Measurements from ENCODE around the gene PARVB.

PARVB gene

DNA sequence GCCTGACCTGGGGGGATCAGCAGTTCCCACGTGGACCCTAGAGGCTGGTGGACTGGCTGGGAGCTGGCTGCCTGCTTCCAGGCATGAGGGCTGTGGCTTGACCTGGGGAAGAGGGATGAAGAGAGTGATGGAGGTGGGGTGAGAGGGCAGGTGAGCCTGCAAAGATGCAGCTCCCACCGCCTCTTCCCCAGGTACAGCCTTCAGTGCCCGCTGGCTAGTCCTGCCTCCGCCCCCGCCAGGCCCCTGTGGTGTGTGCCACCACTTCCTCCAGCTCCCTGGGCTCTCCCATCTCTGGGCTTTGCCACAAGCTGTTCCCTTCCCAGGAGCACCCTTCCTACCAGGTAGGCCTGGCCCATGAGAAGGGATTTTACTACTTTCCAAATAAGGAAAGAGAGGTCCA lies 175.8 kb downstream of the PARVB start:
- no peak for DNase-seq (ENCODE audit: low read depth in 2 of 2)

DNA sequence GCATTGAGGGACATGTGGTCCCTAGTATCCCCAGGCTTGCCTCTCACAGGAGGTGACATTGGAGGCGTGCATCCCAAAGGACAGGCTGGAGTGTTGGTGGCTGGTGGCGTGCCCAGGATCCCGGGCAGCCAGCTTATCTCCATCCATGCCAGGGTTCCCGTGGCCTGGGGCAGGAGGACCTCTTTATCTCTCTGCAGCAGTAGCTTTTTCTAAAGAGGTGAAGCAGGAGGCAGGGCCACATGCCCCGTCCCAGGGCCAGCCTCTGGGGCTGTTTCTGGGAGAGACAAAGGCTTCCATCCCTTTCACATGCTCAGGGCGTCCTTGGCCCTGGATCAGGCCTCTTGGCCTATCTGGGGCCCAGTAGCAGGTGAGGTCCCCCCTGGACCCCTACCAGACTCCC lies 176.3 kb downstream of the PARVB start:
- DNase-seq (ENCODE audit: low read depth in 2 of 2) = no peak

DNA sequence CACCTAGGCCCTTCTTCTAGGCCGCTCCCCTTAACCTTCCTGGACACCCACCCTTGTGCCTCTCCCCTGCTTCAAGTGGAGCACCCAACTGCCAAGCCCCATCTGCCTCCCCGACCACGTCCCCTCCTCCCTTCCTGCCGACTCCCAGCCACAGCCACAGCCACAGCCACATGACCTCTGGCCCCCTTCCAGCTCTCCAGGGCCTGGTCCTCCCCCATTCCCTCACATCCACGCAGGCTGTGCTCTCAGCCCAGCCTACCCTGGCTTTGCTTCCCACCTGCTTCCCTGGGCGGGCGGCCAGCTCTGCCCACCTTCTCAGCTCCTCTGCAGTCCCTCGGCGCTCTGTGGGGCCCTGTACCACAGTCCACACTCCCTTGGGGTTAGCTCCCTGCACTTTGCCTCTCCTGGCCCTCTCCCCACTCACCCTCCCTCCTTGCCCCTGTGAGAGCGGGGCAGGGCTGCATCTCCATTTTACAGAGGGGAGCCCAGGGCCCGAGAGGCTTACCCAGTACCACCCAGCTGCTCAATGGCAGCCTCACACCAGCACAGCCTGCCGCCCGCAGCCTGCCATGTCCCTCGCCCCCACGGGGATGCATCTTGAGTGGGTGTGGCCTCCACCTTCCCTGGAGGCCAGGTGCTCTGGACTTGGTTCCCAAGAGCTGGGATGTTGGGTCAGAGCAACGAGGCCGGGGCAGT lies 176.9 kb downstream of the PARVB start:
- no peak for DNase-seq (ENCODE audit: low read depth in 2 of 2)

DNA sequence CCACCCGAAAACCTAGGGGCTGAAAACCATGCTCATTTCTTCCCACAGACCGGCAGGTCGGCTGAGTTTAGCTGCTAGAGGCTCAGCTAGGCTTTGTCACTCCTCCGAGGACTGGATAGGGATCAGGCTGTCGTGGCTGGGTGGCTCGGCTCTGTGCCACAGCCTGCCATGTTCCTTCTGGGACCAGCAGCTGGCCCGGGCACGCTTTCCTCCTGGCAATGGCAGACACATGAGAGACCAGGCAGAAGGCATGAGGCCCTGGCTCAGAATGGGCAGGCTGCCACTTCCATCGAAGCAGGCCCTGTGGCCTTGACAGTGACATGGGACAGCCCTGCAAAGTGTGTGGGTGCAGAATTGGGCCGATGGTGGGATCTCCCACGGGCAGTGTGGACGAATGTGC lies 177.6 kb downstream of the PARVB start:
- no peak for DNase-seq (ENCODE audit: low read depth in 2 of 2)

DNA sequence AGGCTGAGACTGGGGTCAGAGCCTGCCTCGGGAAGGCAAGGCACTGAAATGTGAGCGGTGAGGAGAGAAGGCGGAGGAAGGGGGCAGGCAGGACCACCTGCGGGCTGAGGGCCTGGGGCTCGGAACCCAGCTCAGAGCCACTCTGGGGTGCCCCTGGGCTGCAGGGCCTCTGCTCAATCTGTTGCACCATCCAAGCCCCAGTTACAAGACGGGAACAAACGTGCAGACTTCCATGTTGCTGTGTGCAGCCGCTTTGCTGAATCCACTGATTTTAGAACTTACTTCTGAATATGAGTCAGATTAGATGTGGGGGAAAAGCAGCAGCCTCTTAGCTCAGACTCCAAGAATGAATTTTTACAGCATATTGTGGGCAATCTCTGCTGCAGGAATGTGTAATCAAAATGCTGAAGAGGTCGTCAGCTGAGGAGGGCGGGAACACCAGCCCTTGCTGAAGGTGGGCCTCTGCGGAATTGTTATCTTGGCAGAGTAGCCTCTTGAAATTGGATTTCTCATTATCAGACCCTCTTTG lies 178.2 kb downstream of the PARVB start:
- no peak for DNase-seq (ENCODE audit: low read depth in 2 of 2)

DNA sequence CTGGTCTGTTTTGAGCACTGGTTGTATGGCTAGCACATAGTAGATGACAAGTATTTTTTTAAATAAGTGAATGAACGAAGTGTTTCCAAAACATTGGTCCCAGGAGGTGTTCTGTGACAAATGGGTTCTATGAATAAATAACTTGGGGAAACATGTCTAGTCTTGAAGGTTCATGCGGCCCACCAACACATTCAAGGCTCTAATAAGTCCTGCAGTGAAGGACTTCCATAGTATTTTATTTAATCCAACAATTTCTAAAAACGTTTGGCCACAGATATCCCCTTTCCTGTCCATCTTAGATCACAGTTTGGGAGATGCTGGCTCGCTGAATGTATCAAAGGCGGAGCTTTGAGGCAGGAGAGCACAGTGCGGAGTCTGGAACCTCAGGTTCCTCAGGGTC lies 179.1 kb downstream of the PARVB start:
- no peak for DNase-seq (ENCODE audit: low read depth in 2 of 2)

DNA sequence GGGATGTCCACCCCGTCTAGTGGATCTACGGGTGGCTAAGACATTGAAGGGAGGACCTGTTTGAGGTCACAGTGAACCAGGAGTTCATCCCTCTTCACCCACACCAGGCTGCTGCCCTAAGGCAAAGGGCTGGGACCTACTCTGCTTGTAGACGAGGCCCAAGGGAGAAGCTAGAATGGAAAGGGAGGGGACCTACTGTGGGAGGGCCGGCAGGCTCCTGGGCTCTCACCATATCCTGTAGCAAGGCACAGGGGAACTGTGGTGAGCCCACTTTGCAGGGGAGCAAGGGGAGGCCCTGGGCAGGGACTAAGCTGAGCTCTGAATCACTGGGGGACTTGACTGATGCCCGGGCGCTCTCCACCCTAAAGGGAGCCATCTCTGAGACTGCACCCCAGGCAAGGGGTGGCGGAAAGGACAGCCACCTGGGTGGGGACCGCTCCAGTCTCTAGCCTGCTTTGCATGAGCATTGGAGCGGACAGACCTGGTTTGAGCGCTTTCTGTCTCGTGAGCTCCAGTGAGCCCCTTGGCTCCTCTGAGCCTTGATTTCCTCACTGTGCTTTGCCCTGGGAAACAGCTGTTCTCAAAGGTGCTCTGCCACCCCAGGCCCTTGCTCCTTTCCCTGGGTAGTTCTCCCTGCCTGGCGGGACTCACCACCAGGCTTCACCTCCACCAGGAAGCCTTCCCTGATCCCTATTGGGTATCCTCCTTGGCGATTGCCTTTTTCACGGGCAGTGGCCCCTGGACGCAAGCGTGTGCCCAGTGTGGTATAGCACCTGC lies 180.8 kb downstream of the PARVB start:
- no peak for DNase-seq (ENCODE audit: low read depth in 2 of 2)

DNA sequence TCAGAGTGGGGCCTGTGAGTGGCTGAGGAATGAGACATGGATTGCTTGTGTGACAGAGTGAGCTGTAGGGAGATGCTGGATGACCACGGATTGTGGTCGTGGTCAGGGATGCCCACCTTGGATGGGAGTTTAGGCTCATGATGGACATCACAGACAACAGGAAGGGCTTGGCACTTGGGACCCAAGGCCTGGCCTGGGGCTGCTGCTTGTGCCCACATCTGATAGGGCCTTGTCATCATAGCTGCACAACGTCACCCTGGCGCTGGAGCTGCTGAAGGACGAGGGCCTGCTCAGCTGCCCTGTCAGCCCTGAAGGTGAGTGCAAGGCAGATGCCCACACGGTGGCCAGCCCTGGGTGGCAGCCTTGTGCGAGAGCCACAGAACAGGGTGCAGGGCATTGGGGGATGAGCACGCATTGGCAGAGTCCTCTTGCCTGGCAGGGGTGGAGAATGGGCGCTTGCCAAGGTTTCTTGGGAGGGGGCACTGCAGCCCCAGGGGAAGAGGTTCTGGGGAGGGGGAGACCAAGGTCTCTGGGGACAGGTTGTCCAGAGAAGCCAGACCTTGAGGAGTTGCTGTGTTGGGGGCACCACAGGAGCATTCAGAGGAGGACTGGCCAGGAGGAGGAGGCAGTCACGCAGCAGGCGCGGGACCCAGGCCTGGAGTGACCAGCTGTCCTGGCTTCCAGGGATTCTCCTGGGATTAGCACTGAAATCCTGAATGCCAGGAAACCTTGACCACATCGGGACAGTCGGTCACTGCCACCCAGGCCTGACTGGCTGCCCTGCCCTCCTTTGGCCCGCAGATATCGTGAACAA lies 181.6 kb downstream of the PARVB start:
- DNase-seq (ENCODE audit: low read depth in 2 of 2) = no peak

DNA sequence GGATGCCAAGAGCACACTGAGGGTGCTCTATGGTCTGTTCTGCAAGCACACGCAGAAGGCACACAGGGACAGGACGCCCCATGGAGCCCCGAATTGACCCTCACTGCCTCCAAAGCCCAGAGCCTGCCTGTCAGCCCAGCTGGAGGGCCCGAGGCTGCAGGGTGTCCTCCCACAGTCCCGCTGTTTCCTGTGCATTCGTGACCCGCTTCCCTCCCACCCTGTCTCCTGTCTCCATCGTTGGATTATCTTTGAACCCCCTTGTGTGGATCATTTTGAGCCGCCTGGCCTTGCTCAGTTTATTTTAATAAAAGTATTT lies 182.2 kb downstream of the PARVB start:
- no peak for DNase-seq (ENCODE audit: low read depth in 2 of 2)

DNA sequence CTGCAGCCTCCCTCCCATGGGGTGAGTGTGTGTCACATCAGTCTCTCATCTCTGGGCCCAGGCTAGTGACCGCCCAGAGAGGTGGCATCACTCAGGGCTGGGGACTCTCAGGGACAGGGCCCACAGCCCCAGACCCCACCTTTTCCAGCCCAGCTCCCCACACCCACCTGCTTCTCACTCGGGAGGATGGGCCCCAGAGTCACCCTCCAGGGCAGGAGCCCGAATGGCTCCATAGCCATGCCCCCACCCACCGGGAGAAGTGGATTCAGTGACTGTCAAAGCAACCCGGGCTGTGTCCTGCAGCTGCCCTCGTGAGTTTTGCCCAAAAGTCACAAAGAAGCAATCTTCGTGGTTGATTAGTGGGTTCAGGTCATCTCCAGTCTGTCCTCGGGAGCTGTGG lies 182.6 kb downstream of the PARVB start:
- no peak for DNase-seq (ENCODE audit: low read depth in 2 of 2)

DNA sequence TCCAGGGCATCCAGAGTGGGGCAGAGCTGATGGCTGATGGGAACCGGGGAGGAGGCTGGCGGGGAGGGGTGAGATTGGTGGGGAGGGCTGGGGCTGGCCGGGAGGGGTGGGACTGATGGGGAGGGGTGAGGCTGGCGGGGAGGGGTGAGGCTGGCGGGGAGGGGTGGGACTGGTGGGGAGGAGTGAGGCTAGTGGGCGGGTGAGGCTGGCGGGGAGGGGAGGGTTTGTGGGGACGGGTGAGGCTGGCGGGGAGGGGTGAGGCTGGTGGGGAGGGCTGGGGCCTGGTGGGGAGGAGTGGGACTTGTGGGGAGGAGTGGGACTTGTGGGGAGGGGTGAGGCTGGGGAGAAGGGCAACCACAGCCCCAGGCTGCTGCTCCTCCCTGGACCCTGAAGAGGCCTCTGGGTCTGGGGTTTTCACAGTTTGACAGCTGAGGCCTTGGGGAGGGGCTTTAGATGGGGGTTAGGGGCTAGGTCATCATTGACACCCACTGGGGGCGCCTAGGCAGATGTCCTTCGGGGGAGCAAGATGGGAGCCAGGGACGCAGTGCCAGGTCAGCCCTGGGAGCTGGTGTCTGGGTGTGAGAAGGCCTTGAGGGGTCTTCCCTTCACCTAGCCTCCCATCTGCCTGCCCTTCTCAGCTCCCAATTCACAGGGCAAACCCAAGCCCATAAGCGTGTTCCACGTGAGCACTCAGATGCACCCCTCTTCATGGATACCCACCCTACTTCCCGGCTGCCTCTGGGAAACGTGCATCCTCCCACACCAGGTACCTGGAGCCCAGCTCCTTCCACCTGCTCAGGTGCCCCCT lies 183.3 kb downstream of the PARVB start:
- no peak for DNase-seq (ENCODE audit: low read depth in 2 of 2)

DNA sequence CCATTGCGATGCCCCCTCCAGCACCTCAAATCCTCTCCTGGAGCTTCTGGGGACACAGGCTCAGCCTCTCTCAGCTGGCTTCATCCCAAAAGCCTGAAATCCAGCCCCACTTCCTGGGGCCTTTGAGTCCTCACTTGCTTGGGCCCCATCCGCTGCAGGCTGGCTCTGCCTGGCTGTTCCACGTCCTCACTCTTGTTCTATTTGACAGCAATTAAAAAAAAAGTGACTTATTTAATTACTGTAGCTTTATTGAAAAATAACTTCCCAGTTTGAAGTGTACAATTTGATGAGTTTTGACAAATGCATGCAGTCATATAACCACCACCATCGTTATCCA lies 183.8 kb downstream of the PARVB start:
- no peak for DNase-seq (ENCODE audit: low read depth in 2 of 2)

DNA sequence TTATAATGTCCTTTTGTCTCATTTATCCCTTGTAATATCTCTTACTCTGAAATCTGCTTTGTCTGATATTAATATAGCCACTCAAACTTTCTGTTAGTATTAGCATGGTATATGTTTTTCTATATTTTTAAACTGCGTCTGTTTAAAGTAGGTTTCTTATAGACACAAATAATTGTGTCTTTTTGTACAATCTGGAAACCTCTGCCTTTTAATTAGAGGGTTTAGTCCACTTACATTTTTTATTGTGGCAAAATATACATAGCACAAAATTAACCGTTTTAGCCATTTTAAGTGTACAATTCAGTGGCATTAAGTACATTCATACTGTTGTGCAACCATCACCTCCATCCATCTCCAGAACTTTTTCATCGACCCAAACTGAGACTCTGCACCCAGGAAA lies 185.2 kb downstream of the PARVB start:
- DNase-seq (ENCODE audit: low read depth in 2 of 2) = no peak

DNA sequence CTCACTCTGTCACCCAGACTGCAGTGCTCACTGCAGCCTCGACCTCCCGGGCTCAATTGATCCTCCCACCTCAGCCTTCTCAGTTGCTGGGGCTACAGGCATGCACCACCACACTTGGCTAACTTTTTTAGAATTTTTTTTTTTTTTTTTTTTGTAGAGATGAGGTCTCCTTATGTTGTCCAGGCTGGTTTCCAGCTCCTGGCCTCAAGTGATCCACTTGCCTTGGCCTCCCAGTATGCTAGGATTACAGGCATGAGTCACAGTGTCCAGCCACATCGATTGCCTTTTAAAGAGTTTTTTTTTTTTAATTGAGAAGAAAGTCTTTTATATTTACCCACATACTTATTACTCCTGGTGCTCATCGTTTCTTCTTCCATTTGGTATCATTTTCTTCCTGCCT lies 186.6 kb downstream of the PARVB start:
- no peak for DNase-seq (ENCODE audit: low read depth in 2 of 2)

DNA sequence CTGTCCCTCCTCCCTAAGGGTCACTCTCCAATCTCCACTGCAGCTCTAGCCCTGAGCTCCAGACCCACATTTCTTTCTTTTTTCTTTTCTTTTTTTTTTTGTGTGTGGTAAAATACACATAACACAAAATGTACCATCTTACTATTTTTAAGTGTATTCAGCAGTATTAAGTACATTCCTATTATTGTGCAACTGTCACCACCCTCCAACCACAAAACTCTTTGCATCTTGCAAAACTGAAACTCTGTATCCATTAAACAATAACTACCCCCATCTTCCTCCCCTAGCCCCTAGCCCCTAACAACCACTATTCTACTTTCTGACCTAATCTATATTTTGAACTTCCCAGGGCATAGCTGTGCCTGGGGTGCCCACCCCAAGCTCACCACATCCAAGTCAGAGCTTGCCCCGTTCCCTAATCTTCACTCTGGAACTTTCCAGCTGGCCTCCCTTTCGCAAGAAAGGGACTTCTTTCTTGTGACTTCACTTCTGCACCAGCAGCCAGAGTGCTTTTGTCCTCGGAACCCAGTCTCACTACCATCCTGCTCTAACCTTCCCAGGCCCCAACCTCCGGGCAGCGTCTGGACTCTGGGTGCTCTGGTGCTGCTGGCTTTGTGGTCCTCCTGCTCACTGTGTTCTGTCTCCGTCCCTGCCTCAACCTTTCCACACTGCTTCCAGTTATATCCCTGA lies 187.3 kb downstream of the PARVB start:
- no peak for DNase-seq (ENCODE audit: low read depth in 2 of 2)

DNA sequence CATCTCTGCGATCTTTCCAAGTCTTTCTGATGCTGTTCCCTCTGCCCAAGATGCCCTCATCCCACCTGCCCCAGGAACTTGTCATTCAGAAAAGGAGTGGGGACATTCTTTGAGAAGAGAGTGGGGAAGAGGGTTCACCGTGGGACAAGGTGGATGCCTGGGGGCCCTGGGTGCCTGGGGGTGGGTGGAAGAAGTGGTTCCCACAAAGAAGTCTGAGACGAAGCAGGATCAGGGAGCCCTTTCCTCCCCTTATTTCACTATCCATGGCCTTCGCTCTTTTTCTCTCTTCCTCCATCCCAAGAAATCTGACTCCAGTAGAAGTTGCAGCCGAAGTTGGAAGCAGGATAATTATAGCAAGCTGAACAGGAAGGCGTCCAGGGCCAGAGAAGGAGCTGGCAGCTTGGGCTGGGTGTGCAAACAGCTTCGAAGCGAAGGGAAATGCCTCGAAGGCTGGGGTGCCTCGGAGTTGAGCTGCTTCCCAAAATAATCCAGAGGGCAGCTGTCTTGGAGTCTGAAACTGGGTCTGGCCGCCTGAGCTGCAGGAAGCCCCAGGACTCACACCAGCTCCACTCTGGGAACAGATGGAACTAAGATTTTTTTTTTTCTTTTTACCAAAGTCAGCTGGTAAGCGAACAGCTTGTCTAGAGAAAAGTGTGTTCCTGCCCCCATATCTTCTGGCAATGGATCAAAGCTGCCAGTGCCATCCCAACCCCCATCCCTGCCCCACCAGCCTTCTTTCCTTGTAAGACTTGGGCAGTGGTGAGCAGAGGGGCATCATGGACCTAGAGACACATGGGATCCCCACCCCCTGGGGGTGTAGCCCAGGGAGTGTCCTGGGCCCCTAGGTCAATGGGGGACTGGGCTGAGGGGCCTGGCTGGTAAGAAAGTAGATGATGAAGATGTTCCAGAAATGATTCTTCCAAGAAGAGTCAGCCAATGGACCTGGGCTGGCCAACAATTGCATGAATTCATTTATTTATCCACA lies 188.1 kb downstream of the PARVB start:
- no peak for DNase-seq (ENCODE audit: low read depth in 2 of 2)

DNA sequence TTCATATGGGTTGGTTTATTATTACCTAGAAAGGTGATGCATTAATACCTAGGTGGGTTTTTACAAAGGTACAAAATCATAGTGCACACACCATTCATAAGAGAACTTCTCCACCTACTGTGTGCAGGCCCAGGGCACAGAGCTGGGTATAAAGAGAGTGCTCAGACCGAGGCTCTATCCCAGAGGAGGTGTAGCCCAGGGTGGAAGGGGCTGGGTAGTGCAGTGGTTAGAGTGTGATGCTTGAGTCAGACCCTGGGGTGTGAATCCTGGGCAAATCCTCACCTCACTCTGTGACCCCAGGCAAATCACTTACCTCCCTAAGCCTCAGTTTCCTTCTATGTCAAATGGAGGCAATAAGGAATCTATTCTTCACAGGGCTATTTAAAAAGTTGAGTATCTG lies 188.8 kb downstream of the PARVB start:
- no peak for DNase-seq (ENCODE audit: low read depth in 2 of 2)

DNA sequence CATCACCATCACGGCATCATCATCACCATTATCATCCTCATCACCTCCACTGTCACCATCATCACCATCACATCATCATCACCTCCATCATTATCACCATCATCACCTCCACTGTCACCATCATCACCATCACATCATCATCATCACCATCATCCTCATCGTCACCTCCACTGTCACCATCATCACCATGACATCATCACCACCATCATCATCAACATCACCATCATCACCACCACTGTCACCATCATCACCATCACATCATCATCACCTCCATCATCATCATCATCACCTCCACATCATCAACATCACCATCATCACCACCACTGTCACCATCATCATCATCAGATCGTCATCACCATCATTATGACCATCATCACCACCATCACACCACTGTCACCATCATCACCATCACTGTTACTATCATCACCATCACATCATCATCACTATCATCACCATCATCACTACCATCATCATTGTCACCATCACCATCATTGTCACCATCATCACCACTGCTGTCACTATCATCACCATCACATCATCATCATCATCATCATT lies 189.5 kb downstream of the PARVB start:
- no peak for DNase-seq (ENCODE audit: low read depth in 2 of 2)

DNA sequence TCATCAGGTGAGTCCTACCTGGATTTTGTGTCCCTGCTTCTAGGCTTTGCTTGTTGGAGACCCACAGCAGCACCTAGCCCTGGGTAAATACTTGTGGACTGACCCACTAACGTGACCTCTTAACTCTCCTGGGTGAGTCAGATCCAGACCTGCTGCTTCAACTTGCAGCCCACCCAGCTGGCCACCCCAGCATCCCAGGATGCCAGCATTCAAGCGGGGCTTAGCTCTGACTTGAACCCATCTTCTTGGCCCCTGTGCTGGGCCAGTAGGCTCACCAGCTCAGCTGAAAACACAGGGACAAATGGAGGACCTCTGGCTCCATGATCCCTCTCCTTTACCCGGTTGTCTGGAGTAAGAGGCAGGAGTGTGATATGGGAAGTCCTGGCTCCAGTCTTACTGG lies 190.1 kb downstream of the PARVB start:
- DNase-seq (ENCODE audit: low read depth in 2 of 2) = no peak

DNA sequence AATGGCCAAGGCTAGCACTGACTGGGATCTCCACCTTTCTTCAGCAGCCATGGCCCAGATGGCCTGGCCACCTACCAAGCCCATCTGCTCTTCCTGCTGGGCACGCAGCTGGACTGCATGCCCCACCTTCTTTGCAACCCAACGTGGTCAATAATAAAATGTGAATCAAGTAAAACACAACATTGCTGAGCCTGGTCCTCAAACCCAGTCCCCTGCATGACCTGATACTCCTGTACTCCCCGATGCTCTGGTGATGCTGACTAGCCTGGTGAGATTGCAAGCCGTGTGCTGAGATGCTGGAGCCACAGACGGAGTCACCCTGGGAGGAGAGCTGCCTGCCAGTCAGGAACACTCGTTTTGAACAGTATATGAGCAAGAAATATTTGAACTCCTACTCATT lies 190.7 kb downstream of the PARVB start:
- DNase-seq (ENCODE audit: low read depth in 2 of 2) = no peak

Data from stimulated activated CD8-positive, alpha-beta memory T cell treated with anti-CD3 and anti-CD28 coated beads, Interleukin-2, amount 100 ng/mL, for 48 hours (primary cell).